ENCODE data around the gene CMSS1. TPM values are rescaled to one million over a fixed set of nuclear protein-coding genes. Genes with fewer than 3 reads are reported as not detected.

The CMSS1 gene
- total and polyA plus RNA-seq, 2 of the 13 experiments (the other 11 are each of a cell fraction or from before 2014, with no cell fraction given) = 6.4 to 48.7 TPM

DNA sequence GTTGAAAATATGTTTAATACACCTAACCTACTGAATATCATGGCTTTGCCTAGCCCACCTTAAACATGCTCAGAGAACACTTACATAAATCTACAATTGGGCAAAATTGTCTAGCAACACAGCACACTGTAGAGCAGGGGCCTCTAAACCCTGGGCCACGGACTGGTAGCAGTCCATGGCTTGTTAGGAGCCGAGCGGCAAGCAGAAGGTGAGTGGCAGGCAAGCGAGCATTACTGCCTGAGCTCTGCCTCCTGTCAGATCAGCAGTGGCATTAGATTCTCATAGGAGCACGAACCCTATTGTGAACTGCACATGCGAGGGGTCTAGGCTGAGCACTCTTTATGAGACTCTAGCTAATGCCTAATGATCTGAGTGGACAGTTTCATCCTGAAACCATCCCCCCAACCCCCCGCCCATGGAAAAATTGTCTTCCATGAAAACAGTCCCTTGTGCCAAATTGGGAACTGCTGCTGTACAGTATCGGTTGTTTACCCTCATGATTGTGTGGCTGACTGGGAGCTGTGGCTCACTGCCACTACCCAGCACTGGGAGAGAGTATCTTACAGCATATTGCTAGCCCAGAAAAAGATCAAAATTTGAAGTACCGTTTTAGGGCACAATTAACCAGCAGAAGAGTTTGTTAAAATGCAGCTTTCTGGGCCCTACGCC is 26.1 kb downstream of the CMSS1 start:
- peaks cover 11% of the 10 kb centered on the region for H3K79me2 ChIP-seq (ENCODE audit: insufficient read depth, low read length)
- 91% methylated on average over 5 of the region's 10 CpGs for WGBS (ENCODE audit: low lambda C conversion rate)
- intact Hi-C loops (cut with micrococcal nuclease; ENCODE audit: unreplicated experiment) = loop anchor here (1.0 to 2.0 kb wide), 2 partner anchors 225 to 411 kb away; no protein-coding TSS in a partner anchor
- peaks cover 37% of the 10 kb centered on the region for H3K4me1 ChIP-seq (ENCODE audit: insufficient read depth, low read length)
- H3K27me3 ChIP-seq (ENCODE audit: control insufficient read depth in 1 of 2, insufficient read depth in 2 of 2, low read length in 2 of 2) = no peaks in the 10 kb centered on the region
- ATAC-seq = peak; percentile 70
- DNase-seq (ENCODE audit: low spot score) = no peak
- no peak overlapping the region for H2AFZ ChIP-seq (ENCODE audit: low read length)
- FAIRE-seq = no peak
- ChIA-PET CTCF (ENCODE audit: low intra/inter-chr PET ratio, low total read pairs) (interaction anchor here (2.8 kb wide), 1 partner anchor 410 kb away, joined by 17 read pairs; no protein-coding TSS in a partner anchor), POLR2A (interaction anchor here (0.7 to 2.2 kb wide), 9 partner anchors 26 to 417 kb away, joined by 3 to 12 read pairs (median 4); partner anchors contain the start of genes CMSS1 and TBC1D23)
- no peak overlapping the region for H3K9ac ChIP-seq (ENCODE audit: insufficient read depth, low read depth, low read length)
- H3K9me3 ChIP-seq (ENCODE audit: low read length) = no peaks in the 10 kb centered on the region
- H3K4me3 ChIP-seq (replicated peaks in 1 of 3; ENCODE audit: insufficient read depth in 1 of 3, low read depth in 2 of 3, low read length in 3 of 3) = no peak overlapping the region
- peaks cover under 1 to 5% of the 10 kb centered on the region in 2 experiments; a peak in 2 of 5 replicates for H3K36me3 ChIP-seq (replicated peaks in 1 of 2; ENCODE audit: control insufficient read depth in 1 of 2, insufficient read depth in 2 of 2, low read length in 2 of 2)
- no peak overlapping the region for H3K4me2 ChIP-seq (ENCODE audit: low read depth, low read length)
- no peak overlapping the region for H3K27ac ChIP-seq (ENCODE audit: extremely low read length, insufficient read depth, low read length)
- peaks cover 15% of the 10 kb centered on the region for H4K20me1 ChIP-seq (ENCODE audit: insufficient read depth, low read length)
- in situ Hi-C loops (cut with HindIII; ENCODE audit: extremely low pct_ligation_motif_present, low pct_unique_long_range_greater_than_20kb) = loop anchor here (5.0 to 25.0 kb wide), 2 partner anchors 409 to 744 kb away; no protein-coding TSS in a partner anchor
- no TSS peak for BruUV-seq (replicated peaks)
- TF ChIP-seq ZNF800 (CRISPR knock-in tag; IDR thresholded peaks at IDR 0.05) = no peak
- TF ChIP-seq, protein P1, sequence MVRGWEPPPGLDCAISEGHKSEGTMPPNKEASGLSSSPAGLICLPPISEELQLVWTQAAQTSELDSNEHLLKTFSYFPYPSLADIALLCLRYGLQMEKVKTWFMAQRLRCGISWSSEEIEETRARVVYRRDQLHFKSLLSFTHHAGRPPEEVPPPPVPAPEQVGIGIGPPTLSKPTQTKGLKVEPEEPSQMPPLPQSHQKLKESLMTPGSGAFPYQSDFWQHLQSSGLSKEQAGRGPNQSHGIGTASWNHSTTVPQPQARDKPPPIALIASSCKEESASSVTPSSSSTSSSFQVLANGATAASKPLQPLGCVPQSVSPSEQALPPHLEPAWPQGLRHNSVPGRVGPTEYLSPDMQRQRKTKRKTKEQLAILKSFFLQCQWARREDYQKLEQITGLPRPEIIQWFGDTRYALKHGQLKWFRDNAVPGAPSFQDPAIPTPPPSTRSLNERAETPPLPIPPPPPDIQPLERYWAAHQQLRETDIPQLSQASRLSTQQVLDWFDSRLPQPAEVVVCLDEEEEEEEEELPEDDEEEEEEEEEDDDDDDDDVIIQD (CRISPR knock-in tag; IDR thresholded peaks at IDR 0.05; ENCODE audit: low read depth) = 0 out of 2 replicates have a peak, but pooled peaks have one; percentile 6
- 0 out of 2 replicates have a peak, but pooled peaks have one; percentile 6 for TF ChIP-seq THAP11 (CRISPR knock-in tag; IDR thresholded peaks at IDR 0.05)
- no peak for TF ChIP-seq ZNF564 (CRISPR knock-in tag; IDR thresholded peaks at IDR 0.05)
- no peak for TF ChIP-seq ZNF614 (CRISPR knock-in tag; IDR thresholded peaks at IDR 0.05; ENCODE audit: borderline replicate concordance)
- no peak for TF ChIP-seq AKAP8 (CRISPR knock-in tag; IDR thresholded peaks at IDR 0.05)
- TF ChIP-seq, protein P2, sequence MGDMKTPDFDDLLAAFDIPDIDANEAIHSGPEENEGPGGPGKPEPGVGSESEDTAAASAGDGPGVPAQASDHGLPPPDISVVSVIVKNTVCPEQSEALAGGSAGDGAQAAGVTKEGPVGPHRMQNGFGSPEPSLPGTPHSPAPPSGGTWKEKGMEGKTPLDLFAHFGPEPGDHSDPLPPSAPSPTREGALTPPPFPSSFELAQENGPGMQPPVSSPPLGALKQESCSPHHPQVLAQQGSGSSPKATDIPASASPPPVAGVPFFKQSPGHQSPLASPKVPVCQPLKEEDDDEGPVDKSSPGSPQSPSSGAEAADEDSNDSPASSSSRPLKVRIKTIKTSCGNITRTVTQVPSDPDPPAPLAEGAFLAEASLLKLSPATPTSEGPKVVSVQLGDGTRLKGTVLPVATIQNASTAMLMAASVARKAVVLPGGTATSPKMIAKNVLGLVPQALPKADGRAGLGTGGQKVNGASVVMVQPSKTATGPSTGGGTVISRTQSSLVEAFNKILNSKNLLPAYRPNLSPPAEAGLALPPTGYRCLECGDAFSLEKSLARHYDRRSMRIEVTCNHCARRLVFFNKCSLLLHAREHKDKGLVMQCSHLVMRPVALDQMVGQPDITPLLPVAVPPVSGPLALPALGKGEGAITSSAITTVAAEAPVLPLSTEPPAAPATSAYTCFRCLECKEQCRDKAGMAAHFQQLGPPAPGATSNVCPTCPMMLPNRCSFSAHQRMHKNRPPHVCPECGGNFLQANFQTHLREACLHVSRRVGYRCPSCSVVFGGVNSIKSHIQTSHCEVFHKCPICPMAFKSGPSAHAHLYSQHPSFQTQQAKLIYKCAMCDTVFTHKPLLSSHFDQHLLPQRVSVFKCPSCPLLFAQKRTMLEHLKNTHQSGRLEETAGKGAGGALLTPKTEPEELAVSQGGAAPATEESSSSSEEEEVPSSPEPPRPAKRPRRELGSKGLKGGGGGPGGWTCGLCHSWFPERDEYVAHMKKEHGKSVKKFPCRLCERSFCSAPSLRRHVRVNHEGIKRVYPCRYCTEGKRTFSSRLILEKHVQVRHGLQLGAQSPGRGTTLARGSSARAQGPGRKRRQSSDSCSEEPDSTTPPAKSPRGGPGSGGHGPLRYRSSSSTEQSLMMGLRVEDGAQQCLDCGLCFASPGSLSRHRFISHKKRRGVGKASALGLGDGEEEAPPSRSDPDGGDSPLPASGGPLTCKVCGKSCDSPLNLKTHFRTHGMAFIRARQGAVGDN (CRISPR knock-in tag; IDR thresholded peaks at IDR 0.05) = peak; percentile 50
- TF ChIP-seq ARID5B (CRISPR knock-in tag; IDR thresholded peaks at IDR 0.05) = 0 out of 2 replicates have a peak, but pooled peaks have one; percentile 3

All from HepG2 (cell line).